Nephron progenitor cell (in vitro differentiated cells): ENCODE results near the gene TRPV5.
A peak's percentile ranks its signal among the peaks of the same experiment; 100 is the strongest.

Experiments used
- DNase-seq: peaks from one replicate; pipeline ENCODE4 v3.0.0; 2021
- H3K27ac Mint-ChIP-seq: 2 replicates; pipeline ENCODE4 v1.8.0; 2021; ENCODE audit warnings: mild to moderate bottlenecking, moderate library complexity, mixed read lengths
- H3K27me3 Mint-ChIP-seq: 2 replicates; pipeline ENCODE4 v1.8.0; 2021; ENCODE audit warnings: mild to moderate bottlenecking, low read depth, mixed read lengths; ENCODE audit not compliant: poor library complexity
- H3K36me3 Mint-ChIP-seq: 2 replicates; pipeline ENCODE4 v1.8.0; 2021; ENCODE audit warnings: low read depth, mixed read lengths
- H3K4me1 Mint-ChIP-seq: 2 replicates; pipeline ENCODE4 v1.8.0; 2021; ENCODE audit warnings: mixed read lengths
- H3K4me3 Mint-ChIP-seq: 2 replicates; pipeline ENCODE4 v1.8.0; 2021; ENCODE audit warnings: mild to moderate bottlenecking, moderate library complexity, mixed read lengths
- H3K9me3 Mint-ChIP-seq: 2 replicates; pipeline ENCODE4 v1.8.0; 2021; ENCODE audit warnings: mild to moderate bottlenecking, moderate library complexity, mixed read lengths
- TF ChIP-seq, protein P1 (sequence below): fragments of 200-600 bp; sonication (generic); IDR thresholded peaks from 2 replicates; pipeline ENCODE4 v1.5.0; 2021; ENCODE audit warnings: antibody characterized with exemption

Gene TRPV5

DNA sequence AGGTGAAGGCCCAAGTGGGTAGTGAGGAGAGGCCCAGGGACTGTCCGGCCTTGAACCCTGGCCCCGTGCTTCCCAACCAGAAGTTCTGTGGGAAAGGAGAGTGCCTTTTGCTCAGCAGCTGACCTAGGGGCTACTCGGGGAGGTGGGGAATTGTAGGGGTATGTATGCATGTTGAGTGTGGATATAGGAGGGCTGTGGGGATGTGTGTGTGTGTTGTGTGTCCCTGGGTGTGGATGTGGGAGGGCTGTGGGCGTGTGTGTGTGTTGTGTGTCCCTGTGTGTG, 66.5 kb downstream of the TRPV5 start:
- Mint-ChIP-seq H3K36me3 (peaks cover 21% of the 10 kb centered on the region), H3K4me1 (peaks cover 8% of the 10 kb centered on the region), H3K27ac (no peak overlapping the region), H3K9me3 (no peaks in the 10 kb centered on the region), H3K4me3 (no peak overlapping the region), H3K27me3 (peaks cover 11% of the 10 kb centered on the region)
- TF ChIP-seq, protein P1, sequence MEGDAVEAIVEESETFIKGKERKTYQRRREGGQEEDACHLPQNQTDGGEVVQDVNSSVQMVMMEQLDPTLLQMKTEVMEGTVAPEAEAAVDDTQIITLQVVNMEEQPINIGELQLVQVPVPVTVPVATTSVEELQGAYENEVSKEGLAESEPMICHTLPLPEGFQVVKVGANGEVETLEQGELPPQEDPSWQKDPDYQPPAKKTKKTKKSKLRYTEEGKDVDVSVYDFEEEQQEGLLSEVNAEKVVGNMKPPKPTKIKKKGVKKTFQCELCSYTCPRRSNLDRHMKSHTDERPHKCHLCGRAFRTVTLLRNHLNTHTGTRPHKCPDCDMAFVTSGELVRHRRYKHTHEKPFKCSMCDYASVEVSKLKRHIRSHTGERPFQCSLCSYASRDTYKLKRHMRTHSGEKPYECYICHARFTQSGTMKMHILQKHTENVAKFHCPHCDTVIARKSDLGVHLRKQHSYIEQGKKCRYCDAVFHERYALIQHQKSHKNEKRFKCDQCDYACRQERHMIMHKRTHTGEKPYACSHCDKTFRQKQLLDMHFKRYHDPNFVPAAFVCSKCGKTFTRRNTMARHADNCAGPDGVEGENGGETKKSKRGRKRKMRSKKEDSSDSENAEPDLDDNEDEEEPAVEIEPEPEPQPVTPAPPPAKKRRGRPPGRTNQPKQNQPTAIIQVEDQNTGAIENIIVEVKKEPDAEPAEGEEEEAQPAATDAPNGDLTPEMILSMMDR: no peak
- no peak for DNase-seq

DNA sequence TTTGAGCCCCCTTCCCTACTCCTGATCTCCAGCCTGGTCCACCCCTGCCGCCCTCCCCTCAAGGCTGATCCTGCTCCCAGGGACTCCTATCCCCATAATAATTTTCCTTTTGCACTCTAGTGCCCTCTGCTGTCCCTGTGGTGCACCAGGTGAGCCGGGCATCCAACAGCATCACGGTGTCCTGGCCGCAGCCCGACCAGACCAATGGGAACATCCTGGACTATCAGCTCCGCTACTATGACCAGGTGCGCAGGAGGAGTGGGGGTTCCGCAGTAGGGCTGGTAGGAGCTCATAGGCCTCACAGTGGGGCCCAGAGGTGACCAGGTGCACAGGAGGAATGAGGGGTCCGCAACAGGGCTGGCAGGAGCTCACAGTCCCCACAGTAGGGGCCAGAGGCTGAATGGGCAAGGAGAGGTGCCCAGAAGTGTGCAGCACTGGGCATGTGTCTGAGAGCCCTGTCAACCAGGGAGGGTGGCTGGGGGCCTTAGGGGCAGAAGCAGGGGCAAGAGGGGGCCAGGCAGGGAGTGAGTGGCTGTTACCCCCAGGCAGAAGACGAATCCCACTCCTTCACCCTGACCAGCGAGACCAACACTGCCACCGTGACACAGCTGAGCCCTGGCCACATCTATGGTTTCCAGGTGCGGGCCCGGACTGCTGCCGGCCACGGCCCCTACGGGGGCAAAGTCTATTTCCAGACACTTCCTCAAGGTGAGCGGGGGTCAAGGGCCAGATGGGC, 67.0 kb downstream of the TRPV5 start:
- peaks cover 11% of the 10 kb centered on the region for H3K27me3 Mint-ChIP-seq
- no peak overlapping the region for H3K27ac Mint-ChIP-seq
- TF ChIP-seq, protein P1: peak; percentile 54
- DNase-seq: peak; percentile 60
- no peaks in the 10 kb centered on the region for H3K9me3 Mint-ChIP-seq
- H3K36me3 Mint-ChIP-seq: peaks cover 15% of the 10 kb centered on the region
- no peak overlapping the region for H3K4me3 Mint-ChIP-seq
- peaks cover 8% of the 10 kb centered on the region for H3K4me1 Mint-ChIP-seq

DNA sequence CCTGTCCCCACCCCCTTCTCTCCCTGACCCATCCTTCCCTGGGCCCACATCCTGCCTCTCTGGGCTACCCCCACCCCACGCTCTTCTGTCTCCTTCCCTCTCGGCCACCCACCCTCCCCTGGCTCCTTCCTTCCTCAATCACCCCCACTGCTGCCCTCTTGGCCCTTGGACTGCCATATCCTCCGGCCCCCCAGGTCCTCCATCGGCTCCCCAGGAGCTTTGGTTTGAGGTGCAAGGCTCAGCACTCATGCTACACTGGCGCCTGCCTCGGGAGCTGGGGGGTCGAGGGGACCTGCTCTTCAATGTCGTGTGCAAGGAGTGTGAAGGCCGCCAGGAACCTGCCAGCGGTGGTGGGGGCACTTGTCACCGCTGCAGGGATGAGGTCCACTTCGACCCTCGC, 67.8 kb downstream of the TRPV5 start:
- H3K9me3 Mint-ChIP-seq: no peaks in the 10 kb centered on the region
- H3K4me1 Mint-ChIP-seq: peaks cover 8% of the 10 kb centered on the region
- peaks cover 8% of the 10 kb centered on the region for H3K36me3 Mint-ChIP-seq
- no peak overlapping the region for H3K4me3 Mint-ChIP-seq
- no peak overlapping the region for H3K27ac Mint-ChIP-seq
- H3K27me3 Mint-ChIP-seq: peaks cover 11% of the 10 kb centered on the region
- no peak for DNase-seq
- TF ChIP-seq, protein P1: no peak

DNA sequence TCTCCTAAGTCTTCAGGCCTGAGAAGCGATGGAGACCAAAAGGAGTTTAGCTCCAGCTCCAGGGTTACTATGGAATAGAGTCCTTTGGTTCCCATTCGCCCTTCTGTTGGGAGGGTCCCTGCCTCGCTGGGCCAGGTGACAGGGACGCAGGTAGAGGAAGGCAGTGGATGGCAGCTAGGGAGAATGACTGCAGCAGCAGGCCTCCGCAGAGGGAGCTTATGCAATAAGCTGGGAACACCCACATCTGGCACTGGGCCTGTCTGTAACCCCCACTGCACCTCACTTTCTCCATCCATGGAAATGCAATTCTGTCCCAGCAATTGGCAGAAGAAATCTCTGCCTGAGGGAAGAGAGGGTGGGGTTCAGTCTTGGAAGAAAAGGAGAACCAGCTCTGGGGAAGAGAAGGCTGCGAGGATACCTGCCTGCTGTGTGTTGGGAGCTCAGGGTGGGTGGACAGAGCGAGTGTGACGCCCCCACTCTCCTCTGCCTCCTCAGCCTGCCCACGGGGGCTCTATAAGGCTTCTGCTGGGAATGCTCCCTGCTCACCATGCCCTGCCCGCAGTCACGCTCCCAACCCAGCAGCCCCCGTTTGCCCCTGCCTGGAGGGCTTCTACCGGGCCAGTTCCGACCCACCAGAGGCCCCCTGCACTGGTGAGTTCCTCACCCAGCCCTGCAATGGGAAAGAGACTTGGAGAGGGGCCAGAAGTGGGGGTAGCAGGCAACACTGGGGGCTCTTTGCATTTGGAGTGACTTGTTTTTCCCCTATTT, 68.4 kb downstream of the TRPV5 start:
- H3K27me3 Mint-ChIP-seq: peaks cover 11% of the 10 kb centered on the region
- no peak overlapping the region for H3K4me3 Mint-ChIP-seq
- no peak overlapping the region for H3K27ac Mint-ChIP-seq
- TF ChIP-seq, protein P1: no peak
- H3K9me3 Mint-ChIP-seq: no peaks in the 10 kb centered on the region
- H3K4me1 Mint-ChIP-seq: peaks cover 8% of the 10 kb centered on the region
- peaks cover 6% of the 10 kb centered on the region for H3K36me3 Mint-ChIP-seq
- DNase-seq: no peak

DNA sequence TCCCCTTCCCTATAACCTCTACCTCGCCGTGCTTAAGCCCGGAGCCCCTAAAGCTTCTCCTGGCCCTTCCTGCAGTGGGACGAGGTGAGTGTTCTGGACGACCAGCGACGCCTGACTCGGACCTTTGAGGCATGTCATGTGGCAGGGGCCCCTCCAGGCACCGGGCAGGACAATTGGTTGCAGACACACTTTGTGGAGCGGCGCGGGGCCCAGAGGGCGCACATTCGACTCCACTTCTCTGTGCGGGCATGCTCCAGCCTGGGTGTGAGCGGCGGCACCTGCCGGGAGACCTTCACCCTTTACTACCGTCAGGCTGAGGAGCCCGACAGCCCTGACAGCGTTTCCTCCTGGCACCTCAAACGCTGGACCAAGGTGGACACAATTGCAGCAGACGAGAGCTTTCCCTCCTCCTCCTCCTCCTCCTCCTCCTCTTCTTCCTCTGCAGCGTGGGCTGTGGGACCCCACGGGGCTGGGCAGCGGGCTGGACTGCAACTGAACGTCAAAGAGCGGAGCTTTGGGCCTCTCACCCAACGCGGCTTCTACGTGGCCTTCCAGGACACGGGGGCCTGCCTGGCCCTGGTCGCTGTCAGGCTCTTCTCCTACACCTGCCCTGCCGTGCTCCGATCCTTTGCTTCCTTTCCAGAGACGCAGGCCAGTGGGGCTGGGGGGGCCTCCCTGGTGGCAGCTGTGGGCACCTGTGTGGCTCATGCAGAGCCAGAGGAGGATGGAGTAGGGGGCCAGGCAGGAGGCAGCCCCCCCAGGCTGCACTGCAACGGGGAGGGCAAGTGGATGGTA, 69.5 kb downstream of the TRPV5 start:
- no peak overlapping the region for H3K4me3 Mint-ChIP-seq
- TF ChIP-seq, protein P1: no peak
- H3K27me3 Mint-ChIP-seq: peaks cover 11% of the 10 kb centered on the region
- DNase-seq: no peak
- peaks cover 8% of the 10 kb centered on the region for H3K4me1 Mint-ChIP-seq
- H3K27ac Mint-ChIP-seq: no peak overlapping the region
- H3K36me3 Mint-ChIP-seq: no peaks in the 10 kb centered on the region
- H3K9me3 Mint-ChIP-seq: no peaks in the 10 kb centered on the region
